Measurements from ENCODE around the gene DIRAS1. TPM values are rescaled to one million over a fixed set of nuclear protein-coding genes. Genes with fewer than 3 reads are reported as not detected.

The DIRAS1 gene
- total RNA-seq, 1 donor from 2014 or later: 1.6 TPM

- H3K4me3 ChIP-seq (ENCODE audit: low read length in 3 of 3): no peak overlapping the region
- peaks cover 0 to 2% (median 0%) of the 10 kb centered on the region in 3 donors for H3K4me1 ChIP-seq (ENCODE audit: control insufficient read depth in 3 of 3, insufficient read depth in 3 of 3, low read length in 3 of 3)
- no peak overlapping the region for H3K27ac ChIP-seq (ENCODE audit: low read depth, low read length)
- H3K27me3 ChIP-seq (ENCODE audit: control insufficient read depth in 3 of 3, insufficient read depth in 3 of 3, low read length in 3 of 3): no peaks in the 10 kb centered on the region
- H3K9me3 ChIP-seq (ENCODE audit: control insufficient read depth in 3 of 3, low read length in 3 of 3): no peaks in the 10 kb centered on the region
- no peak overlapping the region for H3K9ac ChIP-seq (ENCODE audit: low read depth in 1 of 3, low read length in 3 of 3)
- peaks cover 53 to 60% (median 57%) of the 10 kb centered on the region in 3 donors for H3K36me3 ChIP-seq (ENCODE audit: control insufficient read depth in 3 of 3, insufficient read depth in 3 of 3, low read length in 3 of 3)
These were observed 42.5 kb upstream of the DIRAS1 start for GRCh38 chr19:2763687-2764086.

DNA sequence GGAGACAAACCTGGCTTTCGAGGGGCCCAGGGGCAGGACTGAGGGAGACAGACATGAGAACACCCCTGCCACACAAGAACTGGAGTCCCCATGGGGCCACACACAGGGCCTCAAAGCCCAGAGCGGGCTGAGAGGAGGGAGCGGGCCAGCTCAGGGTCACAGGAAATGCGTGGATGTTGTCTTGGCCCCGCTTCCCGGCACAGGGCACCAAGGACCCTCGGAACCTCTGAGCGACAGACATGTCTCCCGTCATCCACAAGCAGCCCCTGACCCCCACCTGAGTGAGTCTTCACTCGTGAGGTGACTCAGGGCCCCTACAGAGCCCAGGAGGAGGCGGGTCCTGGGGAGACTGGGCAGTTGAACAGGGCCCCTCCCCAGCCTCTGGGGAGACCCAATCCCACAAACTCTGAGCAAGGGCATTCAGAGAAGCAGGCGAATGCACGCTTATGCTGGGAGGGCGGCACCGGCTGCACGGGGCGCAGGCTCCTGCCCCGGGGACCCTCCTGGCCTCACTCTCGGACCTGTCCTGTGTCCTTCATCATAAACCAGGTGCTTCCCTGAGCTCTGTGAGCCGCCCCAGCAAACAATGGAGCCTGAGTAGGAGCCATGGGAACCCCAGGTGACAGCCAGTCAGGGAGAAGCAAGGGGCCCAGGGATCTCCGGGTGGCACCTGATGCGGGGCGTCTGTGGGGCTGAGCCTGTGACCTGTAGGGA, 41.8 kb upstream of the DIRAS1 start:
- no peaks in the 10 kb centered on the region for H3K27me3 ChIP-seq (ENCODE audit: control insufficient read depth in 3 of 3, insufficient read depth in 3 of 3, low read length in 3 of 3)
- no peak overlapping the region for H3K27ac ChIP-seq (ENCODE audit: low read depth, low read length)
- H3K4me1 ChIP-seq (ENCODE audit: control insufficient read depth in 3 of 3, insufficient read depth in 3 of 3, low read length in 3 of 3): no peaks in the 10 kb centered on the region
- no peaks in the 10 kb centered on the region for H3K9me3 ChIP-seq (ENCODE audit: control insufficient read depth in 3 of 3, low read length in 3 of 3)
- H3K36me3 ChIP-seq (ENCODE audit: control insufficient read depth in 3 of 3, insufficient read depth in 3 of 3, low read length in 3 of 3): peaks cover 53 to 63% (median 54%) of the 10 kb centered on the region in 3 donors
- H3K4me3 ChIP-seq (ENCODE audit: low read length in 3 of 3): no peak overlapping the region
- no peak overlapping the region for H3K9ac ChIP-seq (ENCODE audit: low read depth in 1 of 3, low read length in 3 of 3)

DNA sequence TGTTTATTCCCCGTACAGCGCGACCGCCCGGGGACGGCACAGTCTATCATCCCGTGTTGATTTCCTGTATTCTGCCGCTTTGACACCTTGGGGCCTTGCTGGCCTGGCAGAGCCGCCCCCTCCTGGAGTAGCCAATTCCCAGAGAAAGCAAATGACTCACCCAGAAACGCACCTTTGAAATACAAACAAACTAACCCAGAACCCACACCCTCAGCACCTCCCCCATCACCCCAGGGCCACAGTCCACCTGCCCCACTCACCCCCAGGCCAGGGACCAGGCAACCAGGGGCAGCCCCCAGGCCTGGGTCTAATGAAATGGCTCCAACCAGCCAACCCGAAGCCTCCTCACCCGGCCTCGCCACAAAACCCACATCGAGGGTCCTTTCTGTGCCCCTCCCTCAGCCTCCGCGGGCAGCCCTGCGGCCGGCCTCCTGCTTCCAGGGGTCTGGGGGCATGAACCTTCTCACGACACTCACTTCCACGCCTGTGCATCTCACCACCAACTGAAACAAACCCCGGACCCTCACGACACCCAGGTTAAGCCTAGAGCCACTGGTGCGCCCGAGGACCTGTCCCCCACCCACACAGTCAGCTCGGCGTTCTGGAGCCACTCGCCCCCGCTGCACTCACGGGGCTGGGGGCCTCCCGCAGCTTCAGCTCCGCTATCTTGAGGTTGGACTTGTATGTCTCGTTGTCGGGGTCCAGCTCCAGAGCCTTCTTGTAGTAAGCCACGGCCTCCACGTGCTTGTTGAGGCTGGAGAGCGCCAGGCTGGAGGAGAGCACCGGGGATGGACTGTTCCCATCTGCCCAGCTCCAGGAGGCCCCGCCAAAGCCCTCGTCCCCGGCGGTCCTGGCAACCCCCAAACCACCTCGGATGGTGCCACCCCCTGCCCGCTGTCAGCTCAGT, 41.0 kb upstream of the DIRAS1 start:
- Histone ChIP-seq H3K27ac (ENCODE audit: low read depth, low read length) (no peak overlapping the region), H3K4me3 (ENCODE audit: low read length in 3 of 3) (no peak overlapping the region), H3K9me3 (ENCODE audit: control insufficient read depth in 3 of 3, low read length in 3 of 3) (no peaks in the 10 kb centered on the region), H3K27me3 (ENCODE audit: control insufficient read depth in 3 of 3, insufficient read depth in 3 of 3, low read length in 3 of 3) (no peaks in the 10 kb centered on the region), H3K36me3 (ENCODE audit: control insufficient read depth in 3 of 3, insufficient read depth in 3 of 3, low read length in 3 of 3) (peaks cover 51 to 65% (median 55%) of the 10 kb centered on the region in 3 donors), H3K9ac (ENCODE audit: low read depth in 1 of 3, low read length in 3 of 3) (no peak overlapping the region), H3K4me1 (ENCODE audit: control insufficient read depth in 3 of 3, insufficient read depth in 3 of 3, low read length in 3 of 3) (no peaks in the 10 kb centered on the region)

- Histone ChIP-seq H3K36me3 (ENCODE audit: control insufficient read depth in 3 of 3, insufficient read depth in 3 of 3, low read length in 3 of 3) (peaks cover 51 to 62% (median 55%) of the 10 kb centered on the region in 3 donors), H3K4me1 (ENCODE audit: control insufficient read depth in 3 of 3, insufficient read depth in 3 of 3, low read length in 3 of 3) (no peaks in the 10 kb centered on the region), H3K9me3 (ENCODE audit: control insufficient read depth in 3 of 3, low read length in 3 of 3) (no peaks in the 10 kb centered on the region), H3K27me3 (ENCODE audit: control insufficient read depth in 3 of 3, insufficient read depth in 3 of 3, low read length in 3 of 3) (no peaks in the 10 kb centered on the region), H3K27ac (ENCODE audit: low read depth, low read length) (no peak overlapping the region), H3K4me3 (ENCODE audit: low read length in 3 of 3) (no peak overlapping the region), H3K9ac (ENCODE audit: low read depth in 1 of 3, low read length in 3 of 3) (no peak overlapping the region)
These were observed 40.1 kb upstream of the DIRAS1 start for GRCh38 chr19:2761309-2761677.

- H3K36me3 ChIP-seq (ENCODE audit: control insufficient read depth in 3 of 3, insufficient read depth in 3 of 3, low read length in 3 of 3): peaks cover 51 to 64% (median 56%) of the 10 kb centered on the region in 3 donors
- no peaks in the 10 kb centered on the region for H3K4me1 ChIP-seq (ENCODE audit: control insufficient read depth in 3 of 3, insufficient read depth in 3 of 3, low read length in 3 of 3)
- H3K27ac ChIP-seq (ENCODE audit: low read depth, low read length): no peak overlapping the region
- H3K4me3 ChIP-seq (ENCODE audit: low read length in 3 of 3): no peak overlapping the region
- H3K9me3 ChIP-seq (ENCODE audit: control insufficient read depth in 3 of 3, low read length in 3 of 3): no peaks in the 10 kb centered on the region
- H3K9ac ChIP-seq (ENCODE audit: low read depth in 1 of 3, low read length in 3 of 3): no peak overlapping the region
- no peaks in the 10 kb centered on the region for H3K27me3 ChIP-seq (ENCODE audit: control insufficient read depth in 3 of 3, insufficient read depth in 3 of 3, low read length in 3 of 3)
These were observed 38.8 kb upstream of the DIRAS1 start for GRCh38 chr19:2759965-2760364.

- Histone ChIP-seq H3K27me3 (ENCODE audit: control insufficient read depth in 3 of 3, insufficient read depth in 3 of 3, low read length in 3 of 3) (no peaks in the 10 kb centered on the region), H3K27ac (ENCODE audit: low read depth, low read length) (no peak overlapping the region), H3K4me3 (ENCODE audit: low read length in 3 of 3) (no peak overlapping the region), H3K36me3 (ENCODE audit: control insufficient read depth in 3 of 3, insufficient read depth in 3 of 3, low read length in 3 of 3) (peaks cover 53 to 69% (median 58%) of the 10 kb centered on the region in 3 donors), H3K4me1 (ENCODE audit: control insufficient read depth in 3 of 3, insufficient read depth in 3 of 3, low read length in 3 of 3) (no peaks in the 10 kb centered on the region), H3K9ac (ENCODE audit: low read depth in 1 of 3, low read length in 3 of 3) (no peak overlapping the region), H3K9me3 (ENCODE audit: control insufficient read depth in 3 of 3, low read length in 3 of 3) (no peaks in the 10 kb centered on the region)
These were observed 38.2 kb upstream of the DIRAS1 start for GRCh38 chr19:2759362-2759761.

GRCh38 chr19:2758601-2759313, 37.6 kb upstream of the DIRAS1 start:
- Histone ChIP-seq H3K9ac (ENCODE audit: low read depth in 1 of 3, low read length in 3 of 3) (no peak overlapping the region), H3K4me1 (ENCODE audit: control insufficient read depth in 3 of 3, insufficient read depth in 3 of 3, low read length in 3 of 3) (no peaks in the 10 kb centered on the region), H3K27ac (ENCODE audit: low read depth, low read length) (no peak overlapping the region), H3K27me3 (ENCODE audit: control insufficient read depth in 3 of 3, insufficient read depth in 3 of 3, low read length in 3 of 3) (no peaks in the 10 kb centered on the region), H3K4me3 (ENCODE audit: low read length in 3 of 3) (no peak overlapping the region), H3K36me3 (ENCODE audit: control insufficient read depth in 3 of 3, insufficient read depth in 3 of 3, low read length in 3 of 3) (peaks cover 51 to 69% (median 59%) of the 10 kb centered on the region in 3 donors), H3K9me3 (ENCODE audit: control insufficient read depth in 3 of 3, low read length in 3 of 3) (no peaks in the 10 kb centered on the region)

DNA sequence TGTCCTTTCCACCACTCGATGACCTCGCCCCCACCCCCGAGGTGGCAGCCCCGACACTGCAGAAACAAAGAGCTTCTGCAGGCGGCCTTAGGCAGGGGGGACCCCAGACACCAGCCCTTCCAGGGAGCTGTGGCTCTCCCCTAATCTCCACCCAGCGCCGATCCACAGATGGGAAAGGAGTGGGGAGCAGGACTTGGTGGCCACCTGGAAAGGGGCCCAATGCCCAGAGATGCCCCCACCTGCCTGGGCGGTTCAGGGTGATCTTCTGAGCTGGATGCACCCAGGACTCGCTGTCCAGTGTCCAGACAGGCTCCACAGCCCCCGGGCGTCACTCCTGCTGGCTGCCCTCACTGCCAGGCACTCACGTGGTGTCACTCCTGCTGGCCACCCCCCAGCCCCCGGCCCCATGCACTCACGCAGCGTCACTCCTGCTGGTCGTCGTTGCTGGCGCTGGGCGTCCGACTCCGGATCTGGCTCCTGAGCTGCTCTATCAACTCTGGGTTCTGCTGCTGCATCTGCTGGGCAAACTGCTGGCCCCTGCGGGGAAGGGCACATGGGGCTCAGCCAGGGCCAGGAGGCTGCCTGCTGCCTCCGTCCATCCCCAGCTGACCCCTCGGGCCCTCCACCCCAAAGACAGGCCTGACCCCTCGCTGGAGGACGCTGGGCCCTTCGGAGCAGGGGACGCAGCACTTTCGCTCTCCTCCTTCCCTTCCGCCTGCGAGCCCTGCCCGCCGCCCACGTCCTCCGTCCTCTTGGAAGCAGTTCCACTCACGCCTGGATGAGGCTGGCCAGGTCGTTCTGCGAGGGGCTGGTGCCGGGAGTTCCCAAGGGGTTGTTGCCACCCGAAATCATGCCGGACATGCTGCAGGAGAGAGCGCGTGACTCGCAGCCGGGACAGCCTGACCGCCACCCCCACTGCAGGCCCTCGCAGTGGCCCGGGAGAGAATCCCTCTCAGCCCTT, 36.0 kb upstream of the DIRAS1 start:
- H3K36me3 ChIP-seq (ENCODE audit: control insufficient read depth in 3 of 3, insufficient read depth in 3 of 3, low read length in 3 of 3): peaks cover 35 to 63% (median 44%) of the 10 kb centered on the region in 3 donors
- no peaks in the 10 kb centered on the region for H3K9me3 ChIP-seq (ENCODE audit: control insufficient read depth in 3 of 3, low read length in 3 of 3)
- H3K27ac ChIP-seq (ENCODE audit: low read depth, low read length): no peak overlapping the region
- H3K27me3 ChIP-seq (ENCODE audit: control insufficient read depth in 3 of 3, insufficient read depth in 3 of 3, low read length in 3 of 3): no peaks in the 10 kb centered on the region
- no peak overlapping the region for H3K4me3 ChIP-seq (ENCODE audit: low read length in 3 of 3)
- no peak overlapping the region for H3K9ac ChIP-seq (ENCODE audit: low read depth in 1 of 3, low read length in 3 of 3)
- H3K4me1 ChIP-seq (ENCODE audit: control insufficient read depth in 3 of 3, insufficient read depth in 3 of 3, low read length in 3 of 3): no peaks in the 10 kb centered on the region

GRCh38 chr19:2756477-2756876, 35.3 kb upstream of the DIRAS1 start:
- Histone ChIP-seq H3K27ac (ENCODE audit: low read depth, low read length) (no peak overlapping the region), H3K27me3 (ENCODE audit: control insufficient read depth in 3 of 3, insufficient read depth in 3 of 3, low read length in 3 of 3) (no peaks in the 10 kb centered on the region), H3K36me3 (ENCODE audit: control insufficient read depth in 3 of 3, insufficient read depth in 3 of 3, low read length in 3 of 3) (peaks cover 35 to 60% (median 40%) of the 10 kb centered on the region in 3 donors), H3K4me1 (ENCODE audit: control insufficient read depth in 3 of 3, insufficient read depth in 3 of 3, low read length in 3 of 3) (no peaks in the 10 kb centered on the region), H3K9me3 (ENCODE audit: control insufficient read depth in 3 of 3, low read length in 3 of 3) (no peaks in the 10 kb centered on the region), H3K9ac (ENCODE audit: low read depth in 1 of 3, low read length in 3 of 3) (no peak overlapping the region), H3K4me3 (ENCODE audit: low read length in 3 of 3) (no peak overlapping the region)
